Coronary artery (tissue), 2 donors: ENCODE data around the gene SUN2.

Experiments
- DNase-seq: peaks from one replicate; pipeline ENCODE4 v3.0.0-alpha.2; 2017; ENCODE audit warnings: low spot score
- H3K27ac ChIP-seq, 2 donors: fragments of 200-600 bp; sonication (generic); one replicate each; pipeline ENCODE4 v1.5.1; 2016 to 2019
- H3K4me3 ChIP-seq: fragments of 200-600 bp; sonication (generic); 2 replicates; pipeline ENCODE4 v1.5.1; 2016; ENCODE audit warnings: mild to moderate bottlenecking, moderate library complexity
- CTCF ChIP-seq: fragments of 200-600 bp; sonication (generic); IDR thresholded peaks from one replicate; pipeline ENCODE4 v1.5.1; 2019; ENCODE audit warnings: antibody characterized with exemption

Gene SUN2

GRCh38 chr22:38748487-38749136 lies 7.2 kb downstream of the SUN2 start:
- TF ChIP-seq CTCF = no peak
- Histone ChIP-seq H3K4me3 (no peak overlapping the region), H3K27ac (no peak overlapping the region)
- no peak for DNase-seq

GRCh38 chr22:38745676-38746460 lies 9.9 kb downstream of the SUN2 start:
- no peak overlapping the region for H3K4me3 ChIP-seq
- H3K27ac ChIP-seq = no peak overlapping the region
- no peak for DNase-seq
- TF ChIP-seq CTCF = no peak

- DNase-seq = no peak
- no peak overlapping the region for H3K4me3 ChIP-seq
- no peak overlapping the region for H3K27ac ChIP-seq
- TF ChIP-seq CTCF = no peak
Observed at GRCh38 chr22:38744981-38745380, 10.8 kb downstream of the SUN2 start.

GRCh38 chr22:38742176-38742942 lies 13.4 kb downstream of the SUN2 start:
- TF ChIP-seq CTCF = no peak
- DNase-seq = no peak
- no peak overlapping the region for H3K27ac ChIP-seq
- no peak overlapping the region for H3K4me3 ChIP-seq

- no peak overlapping the region for H3K27ac ChIP-seq
- TF ChIP-seq CTCF = no peak
- DNase-seq = no peak
- H3K4me3 ChIP-seq = no peak overlapping the region
Observed at GRCh38 chr22:38741576-38741975, 14.2 kb downstream of the SUN2 start.

GRCh38 chr22:38741166-38741565 lies 14.6 kb downstream of the SUN2 start:
- no peak for TF ChIP-seq CTCF
- no peak overlapping the region for H3K4me3 ChIP-seq
- no peak overlapping the region for H3K27ac ChIP-seq
- DNase-seq = no peak
